ENCODE results near the gene DZIP1.

Gene DZIP1

DNA sequence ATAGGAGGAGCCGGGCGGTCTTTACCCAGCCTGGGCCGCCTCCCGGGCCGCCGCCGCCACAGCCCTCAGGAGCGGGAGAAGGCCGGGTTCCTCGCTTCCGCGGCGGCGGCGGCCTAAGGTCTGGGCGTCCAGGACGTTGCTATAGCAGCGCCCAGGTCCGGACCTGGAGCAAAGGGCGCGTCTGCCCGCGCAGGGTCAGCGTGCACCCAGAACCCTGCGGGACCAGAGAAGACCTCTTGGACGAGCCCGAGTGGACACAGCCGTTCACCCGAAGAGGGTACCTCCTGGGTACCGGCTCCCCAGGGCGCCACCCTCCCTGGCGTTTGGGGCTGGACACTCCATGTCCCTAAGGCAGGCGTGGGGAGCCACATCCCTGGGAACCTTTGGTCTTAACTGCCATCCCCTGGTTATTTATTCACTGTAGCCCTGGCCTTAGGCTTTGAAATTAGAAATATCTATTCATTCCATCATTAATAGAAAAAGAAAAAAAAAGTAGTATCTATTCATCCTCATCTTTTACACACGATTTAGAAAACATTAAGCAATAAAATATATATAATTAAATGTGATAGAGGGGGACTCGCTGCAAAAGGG lies 2.4 kb downstream of the DZIP1 start:
- DNase-seq = no peak

DNA sequence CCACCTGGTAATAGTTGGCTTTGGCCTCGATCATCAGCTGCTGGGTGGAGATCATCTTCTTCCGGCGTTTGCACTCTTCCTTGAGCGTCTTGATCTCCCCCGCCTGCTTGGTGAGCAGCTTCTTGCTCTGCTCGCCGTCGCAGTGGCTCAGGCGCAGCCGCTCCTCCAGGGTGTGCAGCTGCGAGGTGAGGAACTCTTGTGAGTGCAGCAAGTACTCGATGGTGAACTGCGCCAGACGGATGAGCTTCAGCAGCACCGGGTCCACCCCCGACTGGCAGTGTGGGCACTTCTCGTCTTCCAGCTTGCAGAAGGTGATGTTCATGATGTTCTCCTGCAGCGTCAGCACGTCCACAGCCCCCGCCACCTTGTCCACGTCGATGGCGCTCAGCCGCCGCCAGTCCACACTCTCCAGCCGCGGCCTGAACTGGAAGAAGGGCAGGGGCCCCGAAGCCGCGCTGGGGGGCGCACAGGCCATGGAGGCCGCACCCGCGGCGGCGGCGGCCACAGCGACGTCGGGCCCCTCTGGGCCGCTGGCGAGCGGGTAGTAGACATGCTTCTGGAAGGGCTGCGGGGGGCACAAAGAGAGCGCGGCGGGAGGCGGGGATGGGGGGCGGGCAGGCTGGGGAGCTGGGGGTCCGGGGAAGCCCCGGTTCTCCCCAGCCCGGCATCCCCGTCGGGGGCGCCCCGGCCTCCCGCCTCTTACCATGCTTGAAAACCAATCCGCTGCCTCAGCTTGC lies 3.0 kb downstream of the DZIP1 start:
- DNase-seq = no peak

- DNase-seq = no peak
Observed at GRCh38 chr13:95636853-95637252, 7.7 kb downstream of the DZIP1 start.

GRCh38 chr13:95630593-95630992 lies 13.9 kb downstream of the DZIP1 start:
- no peak for DNase-seq

DNA sequence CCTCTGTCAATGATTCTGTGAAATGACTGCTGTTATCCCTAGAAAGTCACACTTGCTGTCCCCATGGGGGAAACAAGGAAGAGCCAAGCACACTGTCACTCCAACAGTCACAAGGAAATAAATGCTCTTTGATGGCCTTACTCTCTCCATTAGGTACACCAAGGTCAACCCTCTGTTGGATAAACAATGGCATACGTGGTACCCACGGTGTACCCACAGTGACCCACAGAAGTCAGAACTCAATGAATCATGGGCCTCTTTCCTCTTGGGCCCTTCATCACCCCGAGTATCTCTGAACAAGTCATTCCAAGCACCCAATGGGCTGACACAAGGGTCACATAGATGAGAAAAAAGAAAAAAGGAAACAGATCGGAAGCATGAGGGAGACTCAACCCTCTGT lies 15.4 kb downstream of the DZIP1 start:
- DNase-seq = no peak

GRCh38 chr13:95628488-95628887 lies 16.0 kb downstream of the DZIP1 start:
- DNase-seq = no peak

- no peak for DNase-seq
Observed at GRCh38 chr13:95627590-95627989, 16.9 kb downstream of the DZIP1 start.

GRCh38 chr13:95626768-95627167 lies 17.7 kb downstream of the DZIP1 start:
- no peak for DNase-seq

- no peak for DNase-seq
Observed at GRCh38 chr13:95624020-95624419, 20.5 kb downstream of the DZIP1 start.

- DNase-seq = no peak
Observed at GRCh38 chr13:95623141-95623540, 21.4 kb downstream of the DZIP1 start.

- DNase-seq = no peak
Observed at GRCh38 chr13:95620825-95621498, 23.5 kb downstream of the DZIP1 start.

DNA sequence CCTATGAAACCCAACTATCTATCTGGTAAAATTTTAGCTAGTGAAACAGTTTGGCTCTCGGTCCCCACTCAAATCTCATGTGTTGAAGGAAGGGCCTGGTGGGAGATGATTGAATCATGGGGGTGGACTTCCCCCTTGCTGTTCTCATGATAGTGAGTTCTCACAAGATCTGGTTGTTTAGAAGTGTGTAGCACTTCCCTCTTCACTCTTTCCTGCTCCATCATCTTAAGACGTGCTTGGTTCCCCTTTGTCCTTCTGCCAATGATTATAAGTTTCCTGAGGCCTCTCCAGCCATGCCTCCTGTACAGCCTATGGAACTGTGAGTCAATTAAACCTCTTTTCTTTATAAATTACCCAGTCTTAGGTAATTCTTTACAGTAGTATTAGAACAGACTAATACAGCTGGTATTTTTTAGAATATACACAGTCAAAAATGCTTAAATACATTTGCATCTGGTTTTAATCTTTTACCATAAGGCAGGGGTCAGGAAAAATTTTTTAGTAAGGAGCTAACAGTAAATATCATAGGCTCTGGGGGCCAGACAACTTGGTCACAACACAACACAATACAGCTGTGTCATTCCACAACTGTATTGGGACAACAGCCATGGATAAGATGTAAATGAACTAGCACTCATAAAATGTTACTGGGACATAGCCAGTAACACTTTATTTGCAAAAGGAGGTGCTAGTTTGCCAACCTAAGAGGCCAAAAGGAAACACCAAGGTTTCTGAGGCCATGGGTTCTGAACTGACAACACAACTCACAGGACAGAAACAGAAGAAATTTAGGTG lies 24.3 kb downstream of the DZIP1 start:
- DNase-seq = no peak

DNA sequence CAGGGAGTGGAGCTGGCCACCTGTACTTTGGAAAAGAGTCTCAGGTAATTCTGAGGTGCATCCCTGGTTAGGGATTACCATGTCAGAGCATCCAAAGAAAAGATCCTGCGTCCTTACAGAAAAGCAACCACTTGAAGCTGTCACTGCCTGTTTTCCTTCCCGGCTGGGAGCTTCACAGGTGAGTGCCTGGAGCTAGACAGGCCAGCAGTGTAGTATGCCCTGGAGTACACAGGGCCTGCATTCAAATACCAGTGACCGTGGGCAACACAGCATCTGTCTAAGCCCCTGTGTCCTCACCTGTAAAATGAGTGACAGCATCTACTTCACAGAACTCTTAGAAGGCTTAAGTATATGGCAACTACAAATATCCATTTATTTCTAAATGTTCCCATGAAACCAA lies 29.0 kb downstream of the DZIP1 start:
- no peak for DNase-seq

- DNase-seq = no peak
Observed at GRCh38 chr13:95614641-95615245, 29.8 kb downstream of the DZIP1 start.

DNA sequence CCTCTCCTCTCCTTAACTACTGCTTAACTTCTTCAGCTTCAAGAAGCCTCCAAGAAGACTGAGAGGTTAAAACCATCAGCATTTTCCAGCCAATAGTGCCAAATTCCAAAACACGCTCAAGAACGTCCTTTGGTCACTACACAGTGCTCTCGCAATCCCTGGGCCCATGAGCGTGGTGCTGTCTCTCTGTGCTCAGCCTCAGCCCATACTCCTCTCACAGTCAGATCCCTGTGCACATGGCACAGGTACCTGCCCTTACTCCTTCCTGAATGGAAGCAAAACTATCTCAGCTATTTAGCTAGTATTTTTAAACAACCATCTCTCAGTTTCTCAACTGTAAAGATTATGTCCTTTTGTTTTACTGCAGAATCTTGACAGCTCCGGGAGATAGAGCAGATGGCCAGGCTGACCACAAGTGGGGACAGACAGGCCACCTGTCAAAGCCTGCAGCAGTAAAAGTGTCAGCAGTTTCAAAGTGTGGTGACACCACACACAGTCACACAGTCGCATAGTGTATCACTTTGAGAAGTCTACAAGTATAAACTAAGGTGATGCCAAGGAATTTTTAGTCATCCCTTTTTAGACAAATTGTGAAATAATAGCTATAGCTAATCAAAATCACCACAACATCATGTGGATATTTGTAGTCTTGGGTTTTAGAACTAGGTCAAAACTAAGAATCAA lies 35.7 kb downstream of the DZIP1 start:
- no peak for DNase-seq

DNA sequence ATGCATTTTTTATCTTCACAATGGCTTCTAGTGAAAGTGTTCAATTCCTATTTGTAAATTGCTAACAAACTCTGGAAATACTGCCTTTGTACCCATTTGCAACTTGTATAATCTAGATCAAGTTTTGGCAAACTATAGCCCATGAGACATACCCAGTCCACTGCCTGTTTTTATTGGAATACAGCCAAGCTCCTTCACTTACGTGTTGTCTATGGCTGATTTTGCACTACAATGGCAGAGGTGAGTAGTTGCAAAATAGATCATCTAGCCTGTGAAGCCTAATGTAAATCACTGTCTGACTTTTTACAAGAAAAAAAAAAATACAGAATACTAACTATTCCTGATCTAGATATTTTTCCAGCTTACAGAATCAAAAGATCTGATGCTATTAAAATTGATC lies 37.1 kb downstream of the DZIP1 start:
- DNase-seq = no peak

DNA sequence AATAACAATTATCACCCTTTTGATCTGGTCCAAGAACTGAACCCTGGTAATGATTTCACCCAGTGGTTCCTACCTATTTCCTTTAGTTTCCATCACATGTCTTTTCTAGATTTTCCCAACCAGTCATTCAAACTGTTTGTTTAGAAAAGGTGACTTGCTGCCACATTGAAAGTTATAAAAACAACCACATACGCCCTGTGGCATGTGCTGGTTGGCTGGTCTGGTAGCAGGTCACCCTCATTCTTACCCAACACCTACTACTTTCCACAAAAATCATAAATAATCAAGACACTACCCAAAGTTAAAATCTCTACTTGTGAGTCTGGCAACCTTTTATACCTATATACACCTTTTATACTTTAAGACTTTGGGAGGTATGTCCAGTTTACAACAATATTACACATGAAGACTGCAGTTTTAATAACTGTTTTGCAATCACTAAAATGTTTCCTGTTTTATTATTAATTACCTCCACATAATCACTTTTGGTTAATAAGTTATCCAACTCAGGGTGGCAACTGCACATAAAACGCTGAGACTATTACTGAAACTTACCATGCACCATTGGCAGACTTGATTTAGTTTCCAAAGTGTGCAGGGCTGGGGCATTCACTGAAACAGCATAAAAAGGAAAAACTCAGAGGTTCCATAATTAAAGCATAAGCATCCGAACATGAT lies 38.9 kb downstream of the DZIP1 start:
- no peak for DNase-seq

GRCh38 chr13:95604556-95604915 lies 40.0 kb downstream of the DZIP1 start:
- DNase-seq = no peak

GRCh38 chr13:95603887-95604555 lies 40.5 kb downstream of the DZIP1 start:
- DNase-seq = no peak

- no peak for DNase-seq
Observed at GRCh38 chr13:95601906-95602305, 42.6 kb downstream of the DZIP1 start.

DNA sequence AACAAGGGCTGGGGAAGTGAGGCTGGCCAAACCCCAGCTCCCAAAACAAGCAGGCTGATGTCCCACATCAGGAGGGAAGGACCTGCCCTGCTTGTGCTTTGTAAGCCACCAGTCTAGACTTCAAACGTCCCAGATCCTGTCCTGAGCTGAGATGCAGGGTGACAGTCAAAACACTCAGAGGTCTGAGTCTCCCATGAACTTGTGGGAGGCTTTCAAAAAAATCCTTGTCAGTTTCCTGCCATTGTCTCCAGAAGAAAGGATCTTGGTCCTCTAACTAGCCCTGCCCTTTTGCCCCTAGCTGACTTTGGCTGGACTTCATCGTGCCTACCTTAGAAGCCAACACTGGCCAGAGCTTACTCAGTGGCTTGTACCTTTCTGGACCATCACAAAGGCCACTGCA lies 43.3 kb downstream of the DZIP1 start:
- no peak for DNase-seq

All from NCI-H1417 treated with DMSO at 0.1 percent for 48 hours (cell line).